Fibroblast of skin of back (primary cell): ENCODE results near the gene DPPA2. TPM values are rescaled to one million over a fixed set of nuclear protein-coding genes. Genes with fewer than 3 reads are reported as not detected.
"Not testable (repeated sequence)": the region's sequence is repeated elsewhere in the genome, so short reads cannot be mapped to it uniquely, and the experiment has no call there.

ENCODE experiments used
- DNase-seq: peaks from one replicate; pipeline ENCODE4 v3.0.0-alpha.2; 2013
- polyA plus RNA-seq, 2 experiments: library from polyadenylated mRNA; unstranded; fragments of 120-200 nt; gene quantifications; one replicate each; pipeline ENCODE4 v1.2.1, GENCODE V29; 2013; ENCODE audit not compliant: insufficient read length in 2 of 2

Gene DPPA2, protein sequence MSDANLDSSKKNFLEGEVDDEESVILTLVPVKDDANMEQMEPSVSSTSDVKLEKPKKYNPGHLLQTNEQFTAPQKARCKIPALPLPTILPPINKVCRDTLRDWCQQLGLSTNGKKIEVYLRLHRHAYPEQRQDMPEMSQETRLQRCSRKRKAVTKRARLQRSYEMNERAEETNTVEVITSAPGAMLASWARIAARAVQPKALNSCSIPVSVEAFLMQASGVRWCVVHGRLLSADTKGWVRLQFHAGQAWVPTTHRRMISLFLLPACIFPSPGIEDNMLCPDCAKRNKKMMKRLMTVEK
- not detected for polyA plus RNA-seq (2013, experiment 1 of 2; ENCODE audit: insufficient read length)
- not detected for polyA plus RNA-seq (2013, experiment 2 of 2; ENCODE audit: insufficient read length)

DNA sequence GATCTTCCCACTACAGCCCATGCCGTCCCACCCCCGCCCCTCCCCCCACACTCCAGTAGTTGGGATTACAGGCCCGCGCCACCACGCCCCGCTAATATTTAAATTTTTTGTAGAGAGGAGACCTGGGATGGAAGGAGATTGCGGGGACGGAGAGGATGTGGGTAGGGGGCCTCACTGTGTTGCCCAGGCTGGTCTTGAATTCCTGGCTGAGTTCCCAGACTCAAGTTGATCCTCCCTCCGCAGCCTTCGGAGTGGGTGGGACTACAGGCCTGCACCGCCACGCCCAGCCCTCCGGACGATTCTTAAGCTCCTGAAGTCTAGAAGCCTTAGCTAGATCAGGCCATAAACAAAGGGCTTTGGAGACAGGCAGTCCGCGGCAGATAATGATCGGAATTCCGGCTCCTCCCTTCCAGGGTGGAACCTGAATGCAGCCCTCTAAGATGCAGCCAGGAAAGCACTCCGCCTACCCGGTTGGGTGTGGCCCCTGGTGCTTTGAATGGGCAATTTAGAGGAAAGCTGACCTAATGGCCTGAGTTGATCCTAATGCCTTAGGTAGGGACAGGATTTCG, at the start of gene DPPA2:
TSS of gene DPPA2 (minus strand) at position 356 of the 569 bp plus-strand sequence. CDS start 1,975 bp downstream, outside the sequence.
- no peak for DNase-seq

DNA sequence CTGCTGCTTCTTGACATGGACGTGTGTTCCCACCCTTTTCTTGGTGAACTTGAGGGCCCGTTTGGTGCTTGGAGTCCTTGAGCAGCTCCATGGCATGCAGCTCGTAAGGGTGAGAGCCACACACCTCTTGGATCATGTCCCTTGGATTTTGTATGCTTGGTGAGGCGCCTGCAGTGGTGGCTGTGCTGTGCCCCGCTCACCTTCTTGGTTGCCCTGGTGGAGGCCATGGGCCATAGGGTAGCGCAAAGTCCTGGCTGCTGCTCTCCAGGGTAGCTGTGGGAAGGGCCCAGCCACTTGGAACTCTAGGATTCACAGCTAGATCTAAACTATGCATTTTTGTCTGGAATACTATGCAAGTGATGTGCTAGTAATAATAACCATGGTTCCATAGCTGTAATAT, 47.8 kb upstream of the DPPA2 start:
- DNase-seq, result no peak

DNA sequence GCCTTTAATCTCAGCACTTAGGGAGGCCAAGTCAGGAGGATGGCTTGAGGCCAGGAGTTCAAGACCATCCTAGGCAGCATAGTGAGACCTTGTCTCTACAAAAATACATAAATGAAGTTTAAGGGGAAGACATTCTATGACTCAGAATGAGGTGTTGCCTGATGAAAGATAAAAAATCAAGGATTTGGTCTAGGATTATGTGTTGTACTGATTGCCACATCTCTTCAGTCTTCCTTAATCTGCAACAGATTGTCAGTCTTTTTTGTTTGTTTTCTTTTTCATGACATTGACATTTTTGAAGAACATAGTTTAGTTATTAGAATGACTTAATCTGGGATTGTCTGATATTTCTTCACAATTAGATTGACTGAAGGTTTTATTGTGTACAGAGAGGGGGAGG, 47.3 kb upstream of the DPPA2 start:
- DNase-seq, result no peak

DNA sequence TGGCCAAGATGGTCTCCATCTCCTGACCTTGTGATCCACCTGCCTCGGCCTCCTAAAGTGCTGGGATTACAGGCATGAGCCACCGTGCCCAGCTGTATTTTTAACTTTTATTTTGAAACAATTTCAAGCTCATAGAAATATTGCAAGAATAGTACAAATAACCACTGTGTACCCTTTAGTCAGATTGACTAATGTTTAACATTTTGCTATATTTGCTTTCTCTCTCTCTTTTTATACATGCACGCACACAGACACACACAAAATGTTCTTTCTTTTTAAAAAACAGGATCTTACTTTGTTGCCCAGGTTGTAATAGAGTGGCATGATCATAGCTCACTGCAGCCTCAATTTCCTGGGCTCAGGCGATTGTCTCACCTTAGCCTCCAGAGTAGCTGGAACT, 46.5 kb upstream of the DPPA2 start:
- DNase-seq, result no peak

DNA sequence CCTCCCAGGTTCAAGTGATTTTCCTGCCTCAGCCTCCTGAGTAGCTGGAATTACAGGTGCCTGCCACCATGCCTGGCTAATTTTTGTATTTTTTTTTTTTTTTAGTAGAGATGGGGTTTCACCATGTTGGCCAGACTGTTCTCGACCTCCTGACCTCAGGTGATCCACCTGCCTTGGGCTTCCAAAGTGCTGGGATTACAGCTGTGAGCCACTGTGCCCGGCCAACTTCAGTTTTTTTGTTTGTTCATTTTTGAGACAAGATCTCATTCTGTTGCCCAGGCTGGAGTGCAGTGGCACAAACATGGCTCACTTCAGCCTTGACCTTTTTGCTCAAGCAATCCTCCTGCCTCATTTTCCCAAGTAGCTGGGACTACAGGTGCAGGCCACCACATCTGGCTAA, 42.5 kb upstream of the DPPA2 start:
- DNase-seq, result not testable (repeated sequence)

DNA sequence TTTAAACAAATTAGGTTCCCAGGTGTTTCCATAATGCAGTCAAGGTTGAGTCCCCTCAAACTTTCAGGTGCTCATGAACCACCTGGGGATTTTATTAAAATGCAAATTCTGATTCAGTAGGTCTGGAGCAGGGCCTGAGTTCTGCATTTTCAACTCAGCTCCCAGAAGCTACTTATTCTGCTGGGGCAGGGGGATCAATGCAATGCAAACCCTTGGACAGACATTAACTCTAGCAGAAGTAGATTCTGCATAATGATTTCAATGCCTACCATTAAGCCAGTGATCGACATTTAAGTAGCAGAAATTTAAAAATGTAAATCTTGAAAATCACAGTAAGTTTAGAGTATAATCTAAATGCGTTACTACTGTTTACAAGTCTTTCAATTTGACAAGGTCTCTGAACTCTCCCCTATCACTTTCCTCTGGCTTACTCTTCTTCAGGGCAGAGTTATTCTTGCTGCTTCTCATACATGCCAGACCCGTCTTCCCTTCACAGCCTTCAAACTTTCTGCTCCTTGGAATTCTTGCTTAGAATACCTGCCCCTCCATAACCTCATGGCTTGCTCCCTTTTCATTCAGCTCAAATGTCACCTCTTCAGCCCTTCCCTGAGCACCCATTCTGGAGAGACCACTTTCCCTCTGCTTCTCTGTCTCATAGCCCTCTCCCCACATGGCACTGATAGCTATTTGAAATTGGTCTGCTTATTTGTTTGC, 40.3 kb upstream of the DPPA2 start:
- no peak for DNase-seq

DNA sequence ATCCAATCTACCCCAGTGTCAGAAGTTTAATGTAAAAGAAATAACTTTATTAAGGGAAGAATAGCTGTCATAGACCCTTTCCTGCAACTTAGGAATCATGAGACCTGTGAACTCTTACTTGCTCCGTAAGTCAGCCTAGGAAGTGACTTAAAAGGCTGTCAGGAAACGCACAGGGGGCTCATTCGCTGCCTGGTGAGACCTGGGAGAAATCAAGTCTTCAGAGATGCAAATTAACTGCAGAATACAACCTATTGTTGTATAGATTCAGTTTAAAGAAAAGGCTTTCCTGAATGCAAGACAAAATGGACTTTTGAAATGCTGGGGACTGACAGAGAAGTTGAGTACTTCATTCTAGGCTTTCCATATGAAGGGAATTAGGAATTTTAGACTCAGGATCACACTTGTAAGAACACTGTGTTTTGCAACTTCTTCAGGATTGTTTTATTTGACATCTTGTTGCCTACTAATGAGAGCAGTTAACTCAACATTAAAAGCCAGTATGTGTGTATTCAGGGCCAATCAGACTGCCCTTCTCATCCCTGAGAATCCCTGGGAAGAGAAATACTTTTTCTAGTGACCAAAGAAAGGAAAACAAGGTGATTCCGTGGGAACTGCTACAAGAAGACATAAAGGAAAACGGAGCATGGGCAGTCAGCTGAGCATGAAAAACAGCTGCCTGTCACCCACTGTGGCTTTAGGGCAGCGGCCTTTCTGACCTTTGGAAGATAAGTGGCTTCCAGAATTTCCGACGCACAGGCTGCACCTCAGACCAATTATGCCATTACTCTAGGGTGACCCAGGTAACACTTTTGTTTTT, 39.5 kb upstream of the DPPA2 start:
- DNase-seq, result no peak

DNA sequence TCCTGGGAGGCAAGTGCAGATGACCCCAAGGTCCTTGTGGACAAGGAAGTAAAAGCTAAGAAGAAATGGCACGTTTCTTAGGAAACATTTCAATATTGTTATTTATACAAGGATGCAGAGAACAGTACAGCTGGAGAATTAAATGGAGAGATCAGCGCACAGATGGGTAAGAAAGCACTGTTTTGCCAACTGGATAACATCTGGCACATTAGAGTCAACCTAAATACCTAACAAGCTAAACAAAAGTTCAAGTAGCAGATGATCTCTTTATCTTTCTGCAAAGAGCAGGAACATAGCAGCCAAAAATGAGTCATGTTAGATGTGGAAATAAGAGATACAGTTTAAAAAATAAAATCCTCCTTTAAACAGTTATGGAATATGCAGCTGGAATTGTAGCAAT, 36.7 kb upstream of the DPPA2 start:
- DNase-seq, result no peak

DNA sequence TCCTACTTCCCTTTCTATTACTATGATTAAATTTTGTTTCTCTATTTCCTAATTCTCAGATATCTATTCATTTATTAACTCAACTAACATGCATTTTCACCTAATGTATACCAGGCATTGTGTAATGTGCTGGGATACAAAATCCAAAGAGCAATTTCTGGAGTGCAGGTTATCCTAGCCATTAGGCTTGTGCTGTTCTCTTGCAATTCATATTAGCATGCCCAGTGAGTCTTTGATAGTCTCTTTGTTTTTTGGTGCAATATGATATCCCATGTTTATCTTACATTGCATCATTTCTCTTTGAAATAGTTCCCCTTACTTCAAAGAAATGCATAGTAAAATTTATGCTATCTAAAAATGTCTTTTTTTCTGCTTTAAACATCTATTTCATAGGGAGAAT, 34.9 kb upstream of the DPPA2 start:
- no peak for DNase-seq

DNA sequence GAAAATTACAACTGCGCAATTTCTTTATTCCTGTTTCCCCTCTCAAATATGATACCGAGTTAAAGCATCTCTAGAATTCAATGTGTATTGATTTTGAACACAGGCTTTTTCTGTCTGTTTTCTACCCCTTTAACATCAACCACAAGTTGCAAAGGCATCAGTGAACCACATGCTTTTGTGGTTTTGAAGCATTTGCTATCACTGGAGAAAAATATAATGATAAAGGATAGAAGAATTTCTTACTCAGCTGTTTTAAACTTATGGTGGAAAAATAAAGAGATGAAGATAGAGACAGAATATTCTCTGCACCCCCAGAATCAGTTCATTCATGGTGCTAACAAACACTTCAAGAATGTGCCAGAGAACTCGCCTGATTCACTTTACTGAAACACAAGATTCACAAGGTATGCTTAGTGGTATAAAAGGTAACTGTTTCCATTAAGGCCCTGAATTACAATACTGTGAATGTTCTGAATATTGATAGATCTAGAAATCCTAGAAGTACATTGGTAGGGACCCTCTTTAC, 30.5 kb upstream of the DPPA2 start:
- peak; percentile 30 for DNase-seq

DNA sequence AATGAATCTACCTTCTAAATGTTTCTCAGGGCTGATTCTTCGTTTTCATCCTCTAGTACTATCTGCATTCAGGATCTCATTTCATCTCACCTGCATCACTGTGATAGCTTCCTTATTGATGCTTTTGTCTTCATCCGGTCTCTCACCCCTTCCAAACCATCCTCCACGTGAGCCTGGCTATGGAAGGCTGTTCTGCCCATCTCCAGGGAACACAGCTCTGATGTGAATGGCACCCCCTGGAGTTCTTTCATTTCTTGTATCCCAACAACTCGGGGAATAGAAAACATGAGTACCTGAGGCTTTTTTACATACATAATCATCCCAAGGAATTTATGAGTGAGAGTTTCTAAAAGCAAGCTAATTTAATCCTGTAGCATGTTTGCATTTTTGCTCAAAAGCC, 29.8 kb upstream of the DPPA2 start:
- no peak for DNase-seq

DNA sequence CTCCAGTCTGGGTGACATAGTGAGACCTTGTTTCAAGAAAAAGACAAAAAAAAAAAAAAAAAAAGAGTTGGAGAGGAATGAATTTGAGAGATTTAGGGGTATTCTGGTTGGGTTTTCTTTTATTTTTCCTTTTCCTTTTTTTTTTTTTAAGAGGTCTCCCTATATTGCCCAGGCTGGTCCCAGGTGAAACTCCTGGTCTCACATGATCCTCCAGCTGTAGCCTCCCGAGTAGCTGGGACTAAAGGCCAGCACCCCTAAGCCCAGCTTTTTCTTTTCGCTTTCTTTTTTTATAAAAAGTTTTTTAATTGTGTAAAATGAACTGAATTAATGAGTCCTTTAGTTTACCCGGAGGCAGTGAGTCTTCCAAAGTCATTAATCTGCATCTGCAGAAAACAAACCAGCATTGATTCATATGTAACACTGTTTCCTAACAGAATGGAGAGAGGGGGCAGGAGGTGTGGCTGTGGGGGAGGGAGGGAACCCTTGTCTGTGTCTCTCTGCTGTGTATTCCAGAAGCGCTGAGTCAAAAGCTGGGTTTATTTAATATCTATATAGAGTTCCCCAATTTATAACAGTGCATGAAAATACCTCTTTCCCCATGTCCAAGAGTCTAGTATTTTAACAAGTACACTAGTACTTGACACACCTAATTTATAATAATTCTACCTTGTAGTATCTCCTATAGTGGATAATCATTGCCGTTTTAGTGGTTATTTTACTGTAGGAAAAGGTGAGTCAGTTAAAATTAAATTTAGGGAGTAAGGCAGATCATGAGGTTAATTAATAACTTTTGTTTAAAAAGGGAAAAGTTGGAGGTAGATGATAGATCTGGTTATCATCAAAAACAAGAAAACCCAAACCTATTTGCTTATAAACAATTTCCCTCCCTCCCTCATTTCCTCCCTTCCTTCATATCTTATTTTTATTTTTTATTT, 23.7 kb upstream of the DPPA2 start:
- DNase-seq, result no peak

DNA sequence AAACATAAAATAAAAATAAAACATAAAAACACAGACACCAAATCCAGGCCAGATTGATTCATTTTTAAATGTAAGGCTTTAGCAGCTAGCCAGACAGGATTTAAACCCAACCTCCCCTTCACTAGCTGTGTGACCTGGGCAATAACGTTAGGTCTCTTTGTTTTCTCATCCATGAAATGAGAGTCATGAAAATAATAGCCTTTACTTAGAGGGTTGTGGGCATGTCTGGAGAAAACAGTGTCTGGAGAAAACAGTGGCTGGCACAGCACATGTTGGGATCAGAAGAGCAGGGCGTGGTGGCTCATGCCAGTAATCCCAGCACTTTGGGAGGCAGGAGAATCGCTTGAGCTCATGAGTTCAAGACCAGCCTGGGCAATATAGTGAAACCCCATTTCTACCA, 22.9 kb upstream of the DPPA2 start:
- DNase-seq, result no peak

DNA sequence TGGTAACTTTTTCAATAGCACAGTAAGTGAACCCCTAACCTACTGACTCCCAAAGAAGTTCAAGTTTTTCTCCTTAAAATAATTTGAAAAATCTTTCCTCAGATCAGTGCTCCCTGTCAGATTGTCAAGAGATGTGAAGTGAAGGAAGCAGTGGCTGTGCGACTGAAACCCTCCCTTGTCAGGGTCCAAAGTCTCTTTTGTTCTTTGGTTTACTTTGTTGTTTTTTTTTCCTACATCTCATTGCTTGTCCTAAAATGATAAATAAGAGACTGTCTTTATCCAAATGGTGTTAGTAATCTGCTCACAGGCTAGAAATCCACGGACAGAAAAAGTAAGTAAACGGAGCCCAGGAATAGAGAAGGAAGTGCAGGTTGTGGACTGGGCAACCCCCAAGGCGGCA, 22.0 kb upstream of the DPPA2 start:
- no peak for DNase-seq

DNA sequence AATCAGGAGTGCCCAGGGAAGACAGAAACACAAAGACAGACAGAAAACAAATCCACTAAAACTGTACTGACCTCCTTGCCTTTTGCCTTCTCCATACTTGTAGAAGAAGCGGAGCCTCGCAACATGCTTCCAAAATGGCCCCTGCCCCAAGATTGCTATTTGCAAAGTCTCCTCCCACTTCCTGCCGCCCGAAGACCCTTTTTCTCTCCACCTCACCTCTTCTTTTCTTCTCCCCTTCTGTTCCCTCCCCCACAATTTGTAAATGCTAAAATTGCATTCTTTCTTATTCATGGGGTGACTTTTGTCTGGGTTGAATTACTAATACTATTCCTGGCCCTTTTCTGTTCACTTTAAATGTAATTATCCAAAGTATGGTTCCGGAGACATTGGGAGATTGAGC, 21.1 kb upstream of the DPPA2 start, which contains the start of gene DPPA4:
TSS of gene DPPA4 (minus strand) at position 154 of the 400 bp plus-strand sequence. CDS start at position 125, 29 bp downstream.
- no peak for DNase-seq

DNA sequence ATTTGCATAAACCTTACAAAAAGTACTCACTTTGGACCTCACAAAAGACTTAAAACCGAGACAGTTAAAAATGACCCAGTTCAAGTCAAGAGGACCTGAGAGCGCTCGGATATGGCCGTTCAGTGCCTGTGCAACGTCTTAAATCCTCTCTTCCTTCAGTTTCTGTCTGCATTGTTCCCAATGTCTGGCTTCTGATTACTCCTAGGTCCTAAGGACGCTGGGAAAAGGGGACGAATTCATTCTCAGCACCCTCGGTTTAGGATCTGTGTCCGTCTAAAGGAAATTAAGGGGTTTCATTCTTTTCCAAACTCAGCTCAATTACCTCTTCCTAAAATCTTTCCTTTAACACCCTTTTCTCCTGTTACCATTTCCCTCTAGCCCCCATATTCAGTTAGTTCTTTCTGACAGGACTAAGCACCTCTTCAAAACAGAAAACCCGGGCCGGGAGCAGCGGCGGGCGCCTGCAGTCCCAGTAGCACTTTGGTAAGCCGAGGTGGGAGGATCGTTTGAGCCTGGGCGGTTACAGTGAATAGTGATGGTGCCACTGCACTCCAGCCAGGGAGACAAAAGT, 20.1 kb upstream of the DPPA2 start:
- peak; percentile 27 for DNase-seq

DNA sequence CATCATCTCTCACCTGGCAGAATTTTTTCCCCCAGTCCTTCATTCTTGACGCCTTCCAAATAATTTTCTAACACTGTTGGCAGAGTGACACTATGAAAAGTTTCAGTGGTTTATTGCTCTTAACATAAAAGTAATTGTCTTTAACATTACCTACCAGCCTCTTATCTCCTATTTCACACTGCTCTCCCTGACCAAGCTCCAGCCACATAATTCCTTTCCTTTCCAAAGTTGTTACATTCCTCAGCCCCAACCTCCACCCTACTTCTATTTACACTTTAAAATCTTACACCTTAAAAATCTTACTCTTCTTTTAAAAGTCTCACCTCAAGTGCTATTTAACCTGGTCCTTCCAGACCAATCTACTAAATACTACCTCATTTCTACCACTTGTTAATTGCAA, 18.3 kb upstream of the DPPA2 start:
- no peak for DNase-seq

DNA sequence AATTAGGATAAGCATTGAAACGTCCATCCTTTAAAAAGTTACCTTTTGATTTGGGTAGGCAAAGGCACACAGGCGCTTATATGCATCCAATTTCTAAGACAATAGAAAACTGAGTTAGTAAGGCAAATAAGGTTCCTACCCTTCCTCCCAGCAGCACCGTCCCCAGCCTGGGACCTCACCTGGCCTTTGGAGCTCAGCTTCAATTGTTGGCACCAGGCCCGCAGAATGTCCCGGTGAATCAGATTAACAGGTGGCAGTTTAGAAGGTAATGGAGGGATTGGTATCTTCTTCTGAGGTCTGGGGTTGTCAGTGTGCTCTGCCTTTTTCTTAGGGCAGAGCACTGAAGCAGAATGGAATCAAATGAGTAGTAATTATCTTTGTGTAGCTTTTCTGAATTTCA, 15.4 kb upstream of the DPPA2 start:
- no peak for DNase-seq

DNA sequence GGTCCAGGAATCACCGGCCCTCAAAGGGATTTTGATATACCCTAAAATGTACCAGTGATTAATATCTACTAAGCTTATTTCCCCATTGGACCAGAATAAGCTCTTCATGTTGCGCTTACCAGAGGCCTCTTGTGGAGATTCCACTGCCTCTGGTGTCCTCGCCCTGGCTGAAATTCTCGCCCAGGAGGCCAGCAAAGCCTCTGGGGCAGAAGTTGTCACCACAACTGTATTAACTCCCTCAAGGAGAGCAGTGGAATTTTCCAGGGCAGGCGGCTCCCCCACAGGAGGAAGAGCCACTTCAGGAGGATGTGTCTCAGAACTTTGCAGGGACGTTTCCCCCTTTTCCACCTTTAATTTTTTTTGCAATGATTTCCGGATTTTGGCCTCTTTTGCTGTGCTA, 14.1 kb upstream of the DPPA2 start:
- no peak for DNase-seq

DNA sequence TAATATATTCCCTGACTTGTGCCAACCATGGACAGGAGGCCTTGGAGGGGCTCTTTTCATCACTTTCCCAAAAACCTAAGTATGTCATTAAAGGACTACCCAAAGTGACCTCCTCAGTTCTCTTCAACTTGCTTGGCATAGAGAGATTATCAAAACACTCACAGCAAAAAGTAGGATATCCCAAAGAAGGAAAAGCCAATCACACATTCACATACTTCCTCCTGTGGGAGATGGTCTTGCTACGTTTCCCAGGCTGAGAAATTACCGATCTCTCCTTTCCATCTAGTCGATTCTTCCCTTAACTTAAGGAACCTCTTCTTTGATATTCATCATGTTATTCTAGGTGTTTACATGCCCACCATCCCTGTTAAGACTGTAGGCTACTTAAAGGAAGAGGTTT, 11.9 kb upstream of the DPPA2 start:
- DNase-seq, result no peak

DNA sequence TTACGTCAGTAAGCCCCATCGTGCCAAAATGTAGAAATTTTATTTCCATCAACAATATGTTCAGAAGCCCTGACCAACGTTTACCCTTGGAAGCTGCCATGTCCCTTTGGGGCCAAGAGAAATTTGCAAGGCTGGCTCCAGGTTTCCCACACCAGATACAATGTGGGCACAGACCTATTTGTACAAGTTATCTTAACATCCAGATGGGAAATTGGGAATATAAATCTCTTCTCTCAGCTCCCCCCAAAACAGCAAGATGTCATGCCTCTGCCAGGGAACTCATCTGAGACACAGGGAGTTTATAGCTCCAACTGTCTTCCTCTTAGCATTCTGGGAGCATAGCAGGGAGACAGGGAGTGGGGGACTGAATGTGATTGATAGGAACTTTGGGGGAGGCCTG, 9.3 kb upstream of the DPPA2 start:
- DNase-seq, result no peak
